Ureter (tissue), 1 donor: ENCODE data around the gene AMY2B. TPM values are rescaled to one million over a fixed set of nuclear protein-coding genes. Genes with fewer than 3 reads are reported as not detected.
"Not testable (repeated sequence)": the region's sequence is repeated elsewhere in the genome, so short reads cannot be mapped to it uniquely, and the experiment has no call there.

Source experiments
- DNase-seq: peaks from one replicate; pipeline ENCODE4 v3.0.0-alpha.2; 2020; ENCODE audit warnings: low spot score
- total RNA-seq: library from RNA; stranded (reverse); gene quantifications from one replicate; pipeline ENCODE4 v1.2.4, GENCODE V29; 2023
- donor health status: DM: yes; HTN: yes; CAD: no.

Gene AMY2B
- total RNA-seq, 1 donor from 2014 or later: 38.0 TPM

- DNase-seq: not testable (repeated sequence)
Measured at GRCh38 chr1:103616994-103617477, 45.6 kb downstream of the AMY2B start, which contains the start of gene AMY2A. TSS of gene AMY2A (plus strand) at chr1:103617427. CDS start at chr1:103617441, 14 bp downstream.

GRCh38 chr1:103627436-103627835 is 56.0 kb downstream of the AMY2B start:
- DNase-seq: not testable (repeated sequence)

Other genes starting within 250 kb of the AMY2B start
- 54.0 TPM for gene RNPC3, start 45.9 kb upstream of the AMY2B start, total RNA-seq
- gene AMY2A, start 45.8 kb downstream of the AMY2B start, total RNA-seq: not detected
- gene AMY1A, start 84.2 kb downstream of the AMY2B start, total RNA-seq: not detected
- gene AMY1B, start 124.6 kb downstream of the AMY2B start, total RNA-seq: not detected
- gene AMY1C, start 178.3 kb downstream of the AMY2B start, total RNA-seq: not detected